Measurements from ENCODE around the gene SFXN5. TPM values are rescaled to one million over a fixed set of nuclear protein-coding genes. Genes with fewer than 3 reads are reported as not detected.

Gene SFXN5
- total and polyA plus RNA-seq, 3 donors from 2014 or later: 24.0 to 32.2 (median 25.4) TPM

DNA sequence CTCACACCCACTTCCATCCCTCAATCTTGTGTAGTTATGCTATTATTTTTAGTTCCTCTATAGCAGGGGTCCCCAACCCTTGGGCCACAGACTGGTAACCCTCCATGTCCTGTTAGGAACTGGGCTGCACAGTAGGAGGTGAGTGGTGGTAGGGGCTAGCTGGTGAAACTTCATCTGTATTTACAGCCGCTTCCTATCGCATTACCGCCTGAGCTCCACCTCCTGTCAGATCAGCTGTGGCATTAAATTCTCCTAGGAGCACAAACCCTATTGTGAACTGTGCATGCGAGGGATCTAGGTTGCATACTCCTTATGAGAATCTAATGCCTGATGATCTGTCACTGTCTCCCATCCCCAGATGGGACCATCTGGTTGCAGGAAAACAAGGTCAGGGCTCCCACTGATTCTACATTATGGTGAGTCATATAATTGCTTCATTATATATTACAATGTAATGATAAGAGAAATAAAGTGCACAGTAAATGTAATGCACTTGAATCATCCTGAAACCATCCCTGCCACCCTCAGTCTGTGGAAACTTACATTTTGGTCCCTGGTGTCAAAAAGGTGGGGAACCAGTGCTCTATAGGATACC is 42.9 kb upstream of the SFXN5 start:
- Histone ChIP-seq H3K4me3 (no peak overlapping the region), H3K4me1 (peaks cover 12% of the 10 kb centered on the region), H3K27ac (no peak overlapping the region), H3K27me3 (no peaks in the 10 kb centered on the region), H3K9me3 (no peaks in the 10 kb centered on the region), H3K36me3 (ENCODE audit: low read depth, missing control alignments) (no peaks in the 10 kb centered on the region)
- TF ChIP-seq, protein P1, sequence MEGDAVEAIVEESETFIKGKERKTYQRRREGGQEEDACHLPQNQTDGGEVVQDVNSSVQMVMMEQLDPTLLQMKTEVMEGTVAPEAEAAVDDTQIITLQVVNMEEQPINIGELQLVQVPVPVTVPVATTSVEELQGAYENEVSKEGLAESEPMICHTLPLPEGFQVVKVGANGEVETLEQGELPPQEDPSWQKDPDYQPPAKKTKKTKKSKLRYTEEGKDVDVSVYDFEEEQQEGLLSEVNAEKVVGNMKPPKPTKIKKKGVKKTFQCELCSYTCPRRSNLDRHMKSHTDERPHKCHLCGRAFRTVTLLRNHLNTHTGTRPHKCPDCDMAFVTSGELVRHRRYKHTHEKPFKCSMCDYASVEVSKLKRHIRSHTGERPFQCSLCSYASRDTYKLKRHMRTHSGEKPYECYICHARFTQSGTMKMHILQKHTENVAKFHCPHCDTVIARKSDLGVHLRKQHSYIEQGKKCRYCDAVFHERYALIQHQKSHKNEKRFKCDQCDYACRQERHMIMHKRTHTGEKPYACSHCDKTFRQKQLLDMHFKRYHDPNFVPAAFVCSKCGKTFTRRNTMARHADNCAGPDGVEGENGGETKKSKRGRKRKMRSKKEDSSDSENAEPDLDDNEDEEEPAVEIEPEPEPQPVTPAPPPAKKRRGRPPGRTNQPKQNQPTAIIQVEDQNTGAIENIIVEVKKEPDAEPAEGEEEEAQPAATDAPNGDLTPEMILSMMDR (IDR thresholded peaks at IDR 0.05): no peak
- no peak for TF ChIP-seq POLR2A (IDR thresholded peaks at IDR 0.05)
- no peak for DNase-seq
- WGBS, 2 donors: 83 to 89% methylated on average over 3 to 4 of the region's 4 CpGs
- intact Hi-C loops (cut with DNase I; ENCODE audit: low total_unique reads): no loop called here

DNA sequence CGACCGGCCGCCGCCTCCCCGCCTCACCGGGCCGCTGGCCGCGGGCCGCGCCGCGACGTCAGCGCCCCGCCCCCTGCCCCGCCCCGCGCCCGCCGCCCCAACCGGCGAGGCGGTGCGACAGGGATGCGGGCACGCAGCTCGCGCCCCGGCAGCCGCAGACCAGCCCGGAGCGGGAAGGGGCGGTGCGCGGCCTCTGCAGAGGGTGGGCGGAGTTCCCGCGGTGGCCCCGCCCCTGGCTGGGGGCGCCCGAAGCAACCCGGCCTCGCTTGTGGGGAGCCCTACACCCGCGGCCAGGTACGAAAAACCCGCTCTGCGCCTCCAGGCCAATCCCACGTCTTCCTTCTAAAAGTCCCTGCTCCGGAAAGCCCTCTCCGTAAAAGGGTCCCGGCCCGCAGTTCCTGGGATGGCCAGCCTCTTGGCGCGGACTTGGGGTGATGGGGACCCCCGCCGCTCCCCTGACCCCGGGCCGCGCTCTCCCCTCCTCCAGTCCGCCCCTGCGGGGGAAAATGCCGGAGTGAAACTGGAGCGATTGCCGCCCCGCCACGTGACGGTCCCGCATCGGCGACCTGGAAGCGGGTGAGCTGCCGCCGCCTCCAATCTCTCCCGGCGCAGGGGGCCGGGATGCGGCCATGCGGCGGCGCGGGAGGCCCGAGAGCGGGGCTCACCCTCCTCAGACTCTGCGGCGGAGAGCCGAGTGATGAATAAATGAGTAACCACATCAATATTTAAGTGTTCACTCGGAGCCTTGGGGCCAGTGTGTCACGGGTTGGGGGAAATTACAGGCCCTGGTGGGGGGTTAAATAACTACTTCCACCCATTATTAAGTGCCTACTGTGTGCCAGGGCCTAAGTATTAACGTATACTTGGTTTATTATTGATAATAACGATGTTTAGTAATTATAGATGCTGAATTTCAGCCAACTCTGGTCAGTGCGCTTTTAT is 41.7 kb upstream of the SFXN5 start, which contains the start of gene RAB11FIP5:
TSS of gene RAB11FIP5 (minus strand) at position 36 of the 942 bp plus-strand sequence. CDS start 171 bp downstream, outside the sequence.
- intact Hi-C loops (cut with DNase I; ENCODE audit: low total_unique reads): no loop called here
- no peaks in the 10 kb centered on the region for H3K36me3 ChIP-seq (ENCODE audit: low read depth, missing control alignments)
- peaks cover 12% of the 10 kb centered on the region for H3K4me1 ChIP-seq
- H3K27ac ChIP-seq: peak within 1 kb of the TSS; percentile 72 to 88
- no peaks in the 10 kb centered on the region for H3K27me3 ChIP-seq
- no peak for TF ChIP-seq POLR2A (IDR thresholded peaks at IDR 0.05)
- TF ChIP-seq, protein P1 (IDR thresholded peaks at IDR 0.05): no peak
- peak within 1 kb of the TSS; percentile 70 to 73 for H3K4me3 ChIP-seq
- no peaks in the 10 kb centered on the region for H3K9me3 ChIP-seq
- DNase-seq: peak; percentile 78
- 2 to 3% methylated on average over 33 to 63 of the region's 93 CpGs for WGBS, 2 donors

GRCh38 chr2:73112026-73112912 is 40.8 kb upstream of the SFXN5 start:
- Histone ChIP-seq H3K4me1 (peaks cover 16% of the 10 kb centered on the region), H3K9me3 (no peaks in the 10 kb centered on the region), H3K27ac (peak overlapping the region; percentile 72 to 88), H3K27me3 (no peaks in the 10 kb centered on the region), H3K36me3 (ENCODE audit: low read depth, missing control alignments) (no peaks in the 10 kb centered on the region), H3K4me3 (peak overlapping the region; percentile 70 to 73)
- intact Hi-C loops (cut with DNase I; ENCODE audit: low total_unique reads): no loop called here
- TF ChIP-seq, protein P1 (IDR thresholded peaks at IDR 0.05): no peak
- no peak for TF ChIP-seq POLR2A (IDR thresholded peaks at IDR 0.05)
- DNase-seq: peak; percentile 35
- 4 to 5% methylated on average over 28 to 50 of the region's 88 CpGs for WGBS, 2 donors

DNA sequence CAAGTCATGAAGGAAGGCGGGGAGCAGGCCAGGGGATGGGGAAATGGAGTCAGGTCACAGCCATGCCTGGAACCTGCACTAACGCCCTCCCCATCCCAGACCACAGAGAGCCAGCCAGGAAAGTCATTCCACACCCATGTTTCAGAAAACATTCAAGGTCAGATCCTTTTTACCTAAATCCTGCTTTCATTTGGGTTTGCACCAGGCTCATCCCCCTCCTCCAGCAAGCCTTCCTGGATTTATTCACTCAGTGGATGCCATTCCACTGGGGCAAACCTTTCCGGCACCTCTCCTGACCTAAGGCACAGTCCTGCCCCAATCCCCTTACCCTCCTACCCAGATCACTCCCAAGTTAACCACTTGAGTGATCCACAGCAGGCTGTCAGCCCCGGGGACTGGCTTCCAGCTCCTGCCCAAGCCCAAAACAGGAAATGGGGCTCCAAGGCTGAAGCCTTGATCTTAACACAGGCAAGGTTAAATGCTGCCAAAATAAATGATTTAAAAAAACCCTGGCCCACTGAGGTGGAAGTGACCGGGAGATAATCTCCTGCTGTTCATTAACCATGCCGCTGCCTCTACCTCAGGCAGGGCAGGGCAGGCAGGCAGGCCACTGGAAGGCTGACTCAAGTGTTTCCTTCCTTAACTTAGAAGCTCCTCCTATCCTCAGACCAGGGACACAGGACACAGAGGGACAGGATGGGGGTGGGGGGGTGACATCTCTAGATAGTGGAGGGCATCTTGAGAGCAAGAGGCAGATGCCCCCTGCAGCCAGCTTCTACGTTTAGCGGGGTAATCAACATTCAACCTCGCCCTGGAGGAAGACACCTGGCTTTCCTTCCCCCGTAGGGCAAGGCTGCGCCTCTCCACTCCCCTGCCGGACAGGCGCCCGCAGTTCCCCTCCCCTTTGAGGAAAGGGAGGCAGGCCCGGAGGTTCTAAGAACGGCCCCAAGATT is 39.8 kb upstream of the SFXN5 start:
- Histone ChIP-seq H3K4me3 (peak overlapping the region; percentile 70 to 73), H3K27me3 (no peaks in the 10 kb centered on the region), H3K9me3 (no peaks in the 10 kb centered on the region), H3K36me3 (ENCODE audit: low read depth, missing control alignments) (no peaks in the 10 kb centered on the region), H3K4me1 (peaks cover 20% of the 10 kb centered on the region), H3K27ac (peak overlapping the region; percentile 72 to 88)
- TF ChIP-seq, protein P1 (IDR thresholded peaks at IDR 0.05): no peak
- no peak for TF ChIP-seq POLR2A (IDR thresholded peaks at IDR 0.05)
- 17 to 23% methylated on average over 16 of the region's 16 CpGs for whole genome bisulfite sequencing, 2 donors
- peak; percentile 18 for DNase-seq
- intact Hi-C loops (cut with DNase I; ENCODE audit: low total_unique reads): no loop called here

Data from testis (tissue), 3 donors.